Body of pancreas (tissue), 4 donors: Measurements from ENCODE around the gene TBC1D13. TPM values are rescaled to one million over a fixed set of nuclear protein-coding genes. Genes with fewer than 3 reads are reported as not detected.

Experiments
- ATAC-seq: fragments of 150-250 bp; one replicate; pipeline ENCODE4 v1.9.1; 2016
- DNase-seq, 4 donors: peaks; one replicate each; pipeline ENCODE4 v3.0.0-alpha.2; 2019
- H3K27ac ChIP-seq, 4 donors: fragments of 200-600 bp; sonication (generic); 1 replicate in 3 of 4; 2 replicates in 1 of 4; pipeline versions ENCODE4 v1.5.1 to v1.6.1; 2016 to 2019; ENCODE audit warnings: mild to moderate bottlenecking in 1 of 4, mixed read lengths in 1 of 4, moderate library complexity in 1 of 4
- H3K27me3 ChIP-seq, 2 donors: fragments of 200-600 bp; sonication (generic); one replicate each; pipeline ENCODE4 v1.6.0; 2016; ENCODE audit warnings: mild to moderate bottlenecking in 1 of 2
- H3K36me3 ChIP-seq, 2 donors: fragments of 200-600 bp; sonication (generic); replicated peaks in 1 of 2; 2 replicates each; pipeline ENCODE4 v1.5.1; 2016; ENCODE audit warnings: low read depth in 2 of 2; ENCODE audit not compliant: insufficient read depth in 1 of 2
- H3K4me1 ChIP-seq: fragments of 200-600 bp; sonication (generic); one replicate; pipeline ENCODE4 v1.6.0; 2016
- H3K4me3 ChIP-seq, 2 donors: fragments of 200-600 bp; sonication (generic); 1 replicate in 1 of 2; 2 replicates in 1 of 2; pipeline ENCODE4 v1.5.1; 2016 to 2019
- H3K9me3 ChIP-seq, 3 donors: fragments of 200-600 bp; sonication (generic); 1 replicate in 2 of 3; 2 replicates in 1 of 3; pipeline ENCODE4 v1.5.1; 2016
- POLR2A ChIP-seq, 3 donors: fragments of 450-650 bp; IDR thresholded peaks; one replicate each; pipeline ENCODE4 v1.6.1; 2016; ENCODE audit warnings: antibody characterized with exemption in 3 of 3, mild to moderate bottlenecking in 2 of 3
- WGBS, 2 donors: methylation state at CpG; one replicate each; pipeline ENCODE4 v1.1.5; 2017; 5-methylcytosine and 5-hydroxymethylcytosine counted together
- intact Hi-C: fragments of 100-400 bp; cut with DNase I; formaldehyde crosslinking; loops from one replicate; pipeline ENCODE4 v1.15.1; 2023
- total RNA-seq, 2 donors: library from RNA; depleted of rRNA; stranded (reverse); fragments of >200 nt; gene quantifications; one replicate each; pipeline ENCODE4 v1.1.0, GENCODE V29; 2016
- TF ChIP-seq, protein P1 (sequence below), 7 experiments: fragments of 450-650 bp in 4 of 7; fragments of 200-600 bp in 3 of 7; sonication (generic) in 3 of 7; IDR thresholded peaks; one replicate each; pipeline ENCODE4 v1.5.1; 2016 to 2019; ENCODE audit warnings: antibody characterized with exemption in 7 of 7

TBC1D13 gene
- 10 to 100 TPM; 17.5 to 19.5 TPM for total RNA-seq

DNA sequence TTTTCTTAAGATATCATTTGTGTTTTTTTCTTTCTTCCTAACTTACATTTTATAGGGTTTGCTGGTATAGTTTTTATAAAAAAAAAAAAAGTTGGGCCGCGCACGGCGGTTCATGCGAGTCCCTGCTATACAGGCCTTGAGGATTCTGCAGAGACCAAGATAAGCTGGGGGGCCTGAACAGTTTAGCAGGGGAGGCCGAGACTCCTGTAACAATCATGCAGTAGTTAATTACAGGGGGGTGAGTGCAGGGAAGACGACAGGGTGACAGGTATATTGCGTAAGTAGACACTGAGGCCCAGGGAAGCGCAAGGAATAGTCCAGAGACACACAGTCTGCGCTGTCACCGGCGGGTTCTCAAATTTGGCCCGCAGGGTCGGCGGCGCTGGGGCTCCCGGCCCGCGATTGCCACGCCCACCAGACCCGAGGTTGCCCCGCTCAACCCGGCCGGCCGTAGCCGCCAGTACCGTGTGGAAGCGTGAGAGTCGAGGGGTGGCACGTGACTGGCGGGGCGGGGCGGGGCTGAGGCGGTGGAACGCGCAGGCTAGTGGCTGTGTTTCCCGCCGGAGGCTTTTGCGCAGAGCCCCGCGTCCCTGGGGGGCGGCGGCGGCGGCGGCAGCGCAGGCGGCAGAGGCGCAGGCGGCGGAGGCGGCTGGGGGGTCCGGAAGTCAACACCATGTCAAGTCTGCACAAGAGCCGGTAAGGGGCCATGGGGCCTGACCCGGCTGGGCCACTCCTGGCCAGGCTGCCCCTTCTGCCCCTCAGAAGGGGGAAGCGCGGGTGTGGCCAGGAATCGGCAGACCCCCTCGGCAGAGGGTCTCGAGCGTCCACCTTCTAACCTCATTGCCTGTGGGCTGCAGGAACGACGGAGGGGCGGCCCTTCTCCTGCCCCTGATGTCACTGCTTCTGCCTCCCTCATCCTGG, at the start of gene TBC1D13:
Gene TBC1D13, plus strand, starts transcription at position 573 of the 921 bp plus-strand sequence. Its CDS starts 101 bp downstream, at position 674.
- peaks cover 13% of the 10 kb centered on the region for H3K4me1 ChIP-seq
- peak within 1 kb of the TSS; percentile 52 to 71 for H3K4me3 ChIP-seq
- no peaks in the 10 kb centered on the region for H3K9me3 ChIP-seq
- ATAC-seq (peak; percentile 98), DNase-seq (peak; percentile 86 to 93 (median 92))
- H3K27me3 ChIP-seq, result no peaks in the 10 kb centered on the region
- 7 to 23% methylated on average over 19 to 61 of the region's 64 CpGs for WGBS, 2 donors
- H3K27ac ChIP-seq, result peak within 1 kb of the TSS; percentile 67 to 85 (median 82)
- H3K36me3 ChIP-seq, result peaks cover 0 to 4% of the 10 kb centered on the region in 2 donors
- intact Hi-C loops, result no loop called here
- TF ChIP-seq POLR2A (IDR thresholded peaks at IDR 0.05), result peak; percentile 46 to 72 (median 70)
- TF ChIP-seq, protein P1, sequence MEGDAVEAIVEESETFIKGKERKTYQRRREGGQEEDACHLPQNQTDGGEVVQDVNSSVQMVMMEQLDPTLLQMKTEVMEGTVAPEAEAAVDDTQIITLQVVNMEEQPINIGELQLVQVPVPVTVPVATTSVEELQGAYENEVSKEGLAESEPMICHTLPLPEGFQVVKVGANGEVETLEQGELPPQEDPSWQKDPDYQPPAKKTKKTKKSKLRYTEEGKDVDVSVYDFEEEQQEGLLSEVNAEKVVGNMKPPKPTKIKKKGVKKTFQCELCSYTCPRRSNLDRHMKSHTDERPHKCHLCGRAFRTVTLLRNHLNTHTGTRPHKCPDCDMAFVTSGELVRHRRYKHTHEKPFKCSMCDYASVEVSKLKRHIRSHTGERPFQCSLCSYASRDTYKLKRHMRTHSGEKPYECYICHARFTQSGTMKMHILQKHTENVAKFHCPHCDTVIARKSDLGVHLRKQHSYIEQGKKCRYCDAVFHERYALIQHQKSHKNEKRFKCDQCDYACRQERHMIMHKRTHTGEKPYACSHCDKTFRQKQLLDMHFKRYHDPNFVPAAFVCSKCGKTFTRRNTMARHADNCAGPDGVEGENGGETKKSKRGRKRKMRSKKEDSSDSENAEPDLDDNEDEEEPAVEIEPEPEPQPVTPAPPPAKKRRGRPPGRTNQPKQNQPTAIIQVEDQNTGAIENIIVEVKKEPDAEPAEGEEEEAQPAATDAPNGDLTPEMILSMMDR (IDR thresholded peaks at IDR 0.05), result peak in 1 of 7 experiments; percentile 15

DNA sequence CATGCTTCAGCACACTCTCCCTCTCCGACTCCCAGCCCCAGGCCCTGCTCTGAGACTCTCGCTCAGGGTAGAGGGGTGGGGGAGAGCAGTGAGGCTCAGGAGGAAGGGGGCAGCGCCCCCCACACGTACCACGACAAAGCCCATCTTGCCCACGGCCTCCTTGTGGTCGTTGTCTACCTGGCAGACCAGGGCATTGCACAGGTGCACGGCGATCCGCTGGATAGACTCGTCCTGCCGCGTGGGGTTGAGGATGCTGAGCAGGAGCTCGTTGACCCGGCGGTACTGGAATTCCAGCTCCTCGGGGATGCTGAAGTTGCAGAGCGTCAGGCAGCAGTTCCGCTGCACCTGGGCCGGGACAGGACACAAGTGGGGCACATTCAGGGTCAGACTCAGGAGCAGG, 44.7 kb upstream of the TBC1D13 start:
- Histone ChIP-seq H3K4me3 (no peak overlapping the region), H3K9me3 (no peaks in the 10 kb centered on the region), H3K27me3 (no peaks in the 10 kb centered on the region), H3K27ac (no peak overlapping the region), H3K4me1 (no peaks in the 10 kb centered on the region), H3K36me3 (no peaks in the 10 kb centered on the region)
- TF ChIP-seq, protein P1 (IDR thresholded peaks at IDR 0.05), result no peak
- TF ChIP-seq POLR2A (IDR thresholded peaks at IDR 0.05), result no peak
- DNase-seq (no peak), ATAC-seq (no peak)
- WGBS, 2 donors, result 81 to 83% methylated on average over 1 to 20 of the region's 20 CpGs
- intact Hi-C loops, result no loop called here

GRCh38 chr9:128743421-128743820, 43.6 kb upstream of the TBC1D13 start:
- DNase-seq (no peak), ATAC-seq (no peak)
- intact Hi-C loops, result no loop called here
- Histone ChIP-seq H3K9me3 (no peaks in the 10 kb centered on the region), H3K36me3 (no peaks in the 10 kb centered on the region), H3K4me1 (no peaks in the 10 kb centered on the region), H3K27ac (no peak overlapping the region), H3K4me3 (no peak overlapping the region), H3K27me3 (no peaks in the 10 kb centered on the region)
- TF ChIP-seq, protein P1 (IDR thresholded peaks at IDR 0.05), result no peak
- no peak for TF ChIP-seq POLR2A (IDR thresholded peaks at IDR 0.05)
- WGBS, 2 donors, result 100% methylated on average over 1 of the region's 1 CpG

- DNase-seq (no peak), ATAC-seq (no peak)
- no peaks in the 10 kb centered on the region for H3K4me1 ChIP-seq
- no peak overlapping the region for H3K27ac ChIP-seq
- H3K36me3 ChIP-seq, result peaks cover 0 to 5% of the 10 kb centered on the region in 2 donors
- no peak for TF ChIP-seq POLR2A (IDR thresholded peaks at IDR 0.05)
- TF ChIP-seq, protein P1 (IDR thresholded peaks at IDR 0.05), result no peak
- no peak overlapping the region for H3K4me3 ChIP-seq
- no peaks in the 10 kb centered on the region for H3K27me3 ChIP-seq
- 90 to 100% methylated on average over 1 of the region's 1 CpG for WGBS, 2 donors
- no peaks in the 10 kb centered on the region for H3K9me3 ChIP-seq
- intact Hi-C loops, result no loop called here
Measured at GRCh38 chr9:128747241-128747640, 39.8 kb upstream of the TBC1D13 start.
